Cerebellar cortex (tissue), 1 donor: ENCODE results near the gene NPB.
A peak's percentile ranks its signal among the peaks of the same experiment; 100 is the strongest.

ENCODE experiments used
- DNase-seq: peaks from one replicate; pipeline ENCODE4 v3.0.0-alpha.2; 2015; ENCODE audit warnings: low spot score

Gene NPB

GRCh38 chr17:81902023-81902652 is at the start of gene NPB:
Gene NPB, plus strand, starts transcription at chr17:81902238. Its CDS starts 40 bp downstream, at chr17:81902278.
- DNase-seq: no peak

- peak; percentile 75 for DNase-seq
Observed at GRCh38 chr17:81854974-81855774, 46.9 kb upstream of the NPB start.

- DNase-seq: no peak
Observed at GRCh38 chr17:81858170-81858966, 43.7 kb upstream of the NPB start.

- no peak for DNase-seq
Observed at GRCh38 chr17:81858967-81859905, 42.8 kb upstream of the NPB start.

GRCh38 chr17:81859906-81860755 is 41.9 kb upstream of the NPB start, which contains the start of gene P4HB:
Gene P4HB, minus strand, starts transcription at chr17:81860535. Its CDS starts 64 bp downstream, at chr17:81860471.
- no peak for DNase-seq

GRCh38 chr17:81860756-81861568 is 41.1 kb upstream of the NPB start:
- peak; percentile 100 for DNase-seq

GRCh38 chr17:81863123-81863675 is 38.8 kb upstream of the NPB start:
- DNase-seq: no peak

GRCh38 chr17:81863833-81864768 is 37.9 kb upstream of the NPB start:
- DNase-seq: no peak

- DNase-seq: no peak
Observed at GRCh38 chr17:81865358-81865732, 36.7 kb upstream of the NPB start.

GRCh38 chr17:81865733-81866439 is 36.2 kb upstream of the NPB start:
- no peak for DNase-seq

- DNase-seq: no peak
Observed at GRCh38 chr17:81866440-81867169, 35.4 kb upstream of the NPB start.

- DNase-seq: peak; percentile 68
Observed at GRCh38 chr17:81867170-81867990, 34.7 kb upstream of the NPB start.

- no peak for DNase-seq
Observed at GRCh38 chr17:81867991-81868673, 33.9 kb upstream of the NPB start.

GRCh38 chr17:81868674-81869220 is 33.3 kb upstream of the NPB start:
- peak; percentile 59 for DNase-seq
